HG03378 (cell line): Measurements from ENCODE around the gene OTX1.
"Not testable (repeated sequence)": the region's sequence is repeated elsewhere in the genome, so short reads cannot be mapped to it uniquely, and the experiment has no call there.

Experiments used
- ATAC-seq: cut with Tn5 transposase; IDR thresholded peaks from one replicate; pipeline ENCODE4 v1.9.1; 2021; ENCODE audit warnings: mild to moderate bottlenecking, moderate library complexity; ENCODE audit not compliant: unreplicated experiment

The OTX1 gene

DNA sequence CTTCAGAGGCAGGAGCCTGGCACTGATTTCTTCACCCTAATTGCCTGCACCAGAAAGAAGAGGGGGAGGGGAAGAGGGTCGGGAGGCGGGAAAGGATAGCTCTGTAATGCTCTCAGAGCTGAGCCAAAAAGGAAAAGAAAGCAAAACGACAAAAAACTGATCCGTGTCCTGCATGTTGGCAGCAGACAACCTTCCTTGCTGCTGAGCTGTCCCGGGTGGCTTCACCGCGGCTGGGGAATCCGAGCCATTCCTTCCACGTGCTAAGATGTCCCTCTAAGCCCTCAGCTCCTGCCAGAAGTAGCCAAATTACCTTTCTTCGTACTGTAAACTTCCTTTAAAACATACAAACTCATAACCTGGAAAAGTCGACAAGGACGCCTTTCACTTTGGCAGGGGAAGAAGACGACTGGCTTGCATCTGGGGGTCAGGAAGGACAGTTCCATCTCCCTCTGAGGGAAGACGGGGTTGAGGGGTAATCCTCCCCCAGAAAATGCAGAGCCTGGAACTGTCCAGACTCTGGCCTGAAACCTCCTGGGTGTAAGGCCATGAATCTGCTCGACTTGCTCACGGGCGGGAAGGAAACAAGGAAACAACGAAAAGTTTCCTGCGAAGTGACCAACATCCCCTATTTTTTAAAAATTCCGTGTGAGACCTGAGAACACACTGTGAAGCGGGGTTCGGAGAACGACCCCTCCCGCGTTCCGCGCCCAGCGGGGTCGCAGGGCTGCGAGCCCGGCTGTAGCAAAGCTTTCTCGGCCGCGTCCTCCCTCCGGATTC, 7.7 kb downstream of the OTX1 start:
- ATAC-seq = no peak

DNA sequence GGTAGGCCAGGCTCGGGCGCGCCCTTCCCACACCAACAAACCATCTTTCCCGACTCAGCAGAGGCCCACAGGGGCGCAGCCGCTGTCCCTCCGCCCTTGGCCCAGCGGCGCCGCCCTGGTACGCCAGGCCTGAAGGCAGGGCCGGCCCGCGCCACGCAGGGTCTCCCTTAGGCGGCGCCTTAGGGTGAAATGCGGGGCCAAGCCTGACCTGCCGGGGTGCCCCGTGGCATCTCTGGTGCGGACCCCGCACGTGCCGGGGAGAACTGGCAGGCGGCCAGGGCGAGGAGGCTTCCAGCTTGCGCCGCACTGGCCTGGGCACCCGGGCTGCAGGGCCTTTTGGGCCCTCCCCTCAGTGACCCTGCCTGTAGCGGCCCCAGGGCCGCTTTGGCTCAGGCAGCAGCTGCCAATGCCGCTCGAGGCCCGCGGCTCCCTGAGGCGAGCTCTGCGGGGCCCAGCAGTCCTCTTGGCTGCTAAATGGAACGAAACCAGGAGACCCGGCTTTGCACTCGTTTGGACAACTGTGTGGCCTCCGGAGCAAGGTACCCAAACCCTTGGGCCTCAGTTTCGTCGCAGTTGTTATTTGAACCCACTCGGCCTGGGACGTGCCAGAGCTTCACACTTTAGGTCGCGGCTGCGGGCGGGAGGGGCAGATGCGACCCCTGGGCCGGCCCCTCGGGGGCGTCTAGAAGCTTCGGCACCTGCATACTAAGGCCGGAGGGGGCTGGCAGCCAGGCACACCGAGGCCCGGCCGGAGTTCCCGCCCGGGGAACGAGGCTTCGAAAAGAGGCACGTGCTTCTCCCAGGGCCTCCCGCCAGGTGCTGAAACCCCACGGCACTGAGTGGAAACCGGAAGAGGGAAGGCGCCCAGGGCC, 8.5 kb downstream of the OTX1 start:
- no peak for ATAC-seq

DNA sequence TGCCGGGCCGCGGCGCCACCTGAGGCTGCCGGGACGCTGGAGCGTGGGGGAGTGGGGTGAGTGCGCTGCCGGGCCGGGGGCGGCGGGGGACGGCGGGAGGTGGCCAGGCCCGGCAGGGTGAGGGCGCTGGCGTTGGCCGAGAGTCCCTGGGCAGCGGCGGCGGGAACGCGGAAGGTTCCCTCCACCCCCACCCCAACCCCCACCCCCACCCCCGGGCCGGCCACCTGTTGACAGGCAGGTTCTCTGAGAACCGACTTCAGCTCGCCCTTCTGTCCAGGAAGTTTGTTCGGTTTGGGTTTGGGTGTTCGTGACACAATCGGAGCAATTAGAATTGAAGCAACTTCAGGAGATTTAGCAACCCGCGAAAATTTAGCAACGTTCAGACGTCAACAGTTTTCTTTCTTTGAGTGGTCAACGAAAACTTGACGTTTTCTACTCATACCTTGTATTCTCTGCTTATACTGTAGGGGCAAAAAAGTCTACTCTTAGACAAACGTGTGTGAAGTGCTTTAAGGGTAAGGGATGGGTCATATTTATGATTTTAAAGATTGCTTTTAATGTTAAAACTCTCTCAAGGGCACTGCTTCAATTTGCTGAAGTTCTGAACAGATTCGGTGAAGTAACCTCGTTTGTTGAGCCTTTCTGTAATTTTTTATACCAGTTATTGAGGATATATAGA, 9.3 kb downstream of the OTX1 start:
- ATAC-seq = no peak

DNA sequence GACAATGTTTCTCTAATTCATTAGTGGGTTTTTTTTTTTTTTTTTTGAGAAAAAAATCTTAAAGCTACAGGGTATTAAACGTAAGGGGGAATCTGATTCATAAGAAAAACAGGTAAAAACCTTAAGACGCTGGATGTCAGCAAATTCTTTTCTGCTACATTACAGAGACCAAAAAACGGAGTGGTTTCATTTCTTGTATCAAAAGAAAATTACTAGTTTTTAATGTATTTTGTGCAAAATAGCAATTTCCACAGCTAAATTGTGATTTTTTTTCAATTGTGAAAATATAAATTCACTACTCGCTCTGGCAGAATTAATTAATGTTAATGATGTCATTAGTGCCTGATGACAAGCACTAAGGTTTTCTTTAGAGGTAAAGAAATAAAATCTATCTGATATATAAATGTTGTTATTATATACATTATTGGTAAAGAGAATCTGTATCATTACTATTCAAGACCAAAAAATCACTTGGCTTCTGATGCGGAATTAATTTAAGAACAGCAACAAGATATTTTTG, 9.9 kb downstream of the OTX1 start:
- ATAC-seq = no peak

DNA sequence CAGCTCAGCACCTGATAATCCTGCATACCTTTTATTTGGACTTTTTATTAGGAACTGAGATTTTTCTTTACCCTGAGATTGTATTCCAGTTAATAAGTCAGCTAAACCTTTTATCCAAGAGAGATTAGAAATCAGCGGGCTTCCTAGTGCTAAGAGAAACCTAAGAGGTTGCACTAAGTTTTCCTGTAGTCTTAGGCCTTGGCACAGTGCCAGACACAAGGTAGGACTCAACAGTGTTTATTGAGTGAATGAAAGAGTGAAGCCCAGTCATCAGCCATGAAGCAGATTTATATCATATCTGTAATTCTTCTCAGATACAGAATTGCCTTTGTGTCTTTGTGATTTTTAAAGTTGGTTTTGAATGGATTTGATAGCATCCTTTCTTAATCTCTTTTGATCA, 13.6 kb downstream of the OTX1 start:
- ATAC-seq = no peak

DNA sequence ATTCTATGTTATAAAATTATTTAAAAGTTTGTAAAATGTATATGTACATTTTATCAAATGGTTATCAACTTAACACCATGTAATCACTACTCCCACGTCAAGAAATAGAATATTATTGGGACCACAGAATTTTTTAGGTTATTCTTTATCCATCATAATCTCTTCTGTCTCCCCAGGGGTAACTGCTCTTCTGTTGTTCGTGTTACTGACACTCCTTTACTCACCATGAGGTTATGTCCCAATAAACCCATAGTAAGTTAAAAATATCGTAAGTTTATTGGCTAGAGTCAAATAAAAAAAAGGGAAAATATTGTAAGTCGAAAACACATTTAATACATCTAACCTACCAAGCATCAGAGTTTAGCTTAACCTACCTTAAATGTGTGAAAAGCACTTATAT, 14.0 kb downstream of the OTX1 start:
- no peak for ATAC-seq

DNA sequence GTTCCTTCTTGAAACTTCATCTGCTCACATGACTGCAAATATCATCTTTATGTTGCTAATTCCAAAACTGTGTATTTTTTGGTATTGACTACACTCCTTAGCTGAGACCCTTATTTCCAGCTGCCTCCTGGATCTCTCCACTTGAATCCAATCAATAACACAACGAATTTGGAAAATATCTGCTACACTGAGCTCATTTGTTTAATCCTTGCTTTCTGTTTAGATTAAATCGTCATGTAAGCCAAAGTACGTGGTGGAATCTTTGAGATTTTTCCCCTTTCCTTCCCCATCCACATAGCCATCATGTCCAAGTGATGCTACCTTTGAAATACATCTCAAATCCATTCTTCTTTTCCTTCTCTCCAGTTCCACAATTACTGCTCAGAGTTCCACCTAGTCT, 15.6 kb downstream of the OTX1 start:
- no peak for ATAC-seq

DNA sequence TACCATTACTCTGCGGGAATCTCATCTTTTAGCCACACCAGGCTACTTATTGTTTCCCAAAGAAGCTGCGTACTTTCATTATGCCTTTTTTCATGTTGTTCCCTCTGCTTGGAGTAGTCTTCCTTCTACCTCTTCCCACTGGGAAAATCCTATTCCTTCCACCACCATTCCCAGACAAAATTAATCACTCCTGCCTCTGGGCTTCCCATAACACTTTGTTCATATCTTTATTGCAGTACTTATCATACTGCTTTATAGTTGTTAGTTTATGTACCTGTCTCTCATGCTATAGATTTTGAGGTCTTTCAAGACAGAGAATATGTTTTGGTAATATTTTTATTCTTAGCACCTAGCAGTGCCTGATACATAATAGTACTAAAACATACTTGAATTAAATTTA, 16.2 kb downstream of the OTX1 start:
- no peak for ATAC-seq

DNA sequence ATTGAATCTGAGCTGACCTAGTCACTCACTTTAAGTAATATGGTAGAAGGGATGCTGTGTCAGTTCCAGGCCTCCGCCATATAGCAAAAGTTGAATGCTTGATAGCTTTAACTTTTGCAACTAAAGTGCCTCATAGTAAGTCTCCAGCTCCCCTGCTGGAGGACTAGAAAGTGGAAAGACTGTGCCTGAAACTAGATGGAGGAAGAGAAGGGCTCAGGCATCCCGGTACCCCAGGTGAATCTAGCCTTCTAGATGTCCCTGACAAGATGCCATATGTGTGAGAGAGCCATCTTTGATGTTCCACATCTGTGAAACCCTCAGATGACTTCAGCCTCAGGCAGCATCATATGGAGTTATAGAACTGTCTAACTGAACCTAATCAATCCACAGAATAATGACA, 21.0 kb downstream of the OTX1 start:
- no peak for ATAC-seq

DNA sequence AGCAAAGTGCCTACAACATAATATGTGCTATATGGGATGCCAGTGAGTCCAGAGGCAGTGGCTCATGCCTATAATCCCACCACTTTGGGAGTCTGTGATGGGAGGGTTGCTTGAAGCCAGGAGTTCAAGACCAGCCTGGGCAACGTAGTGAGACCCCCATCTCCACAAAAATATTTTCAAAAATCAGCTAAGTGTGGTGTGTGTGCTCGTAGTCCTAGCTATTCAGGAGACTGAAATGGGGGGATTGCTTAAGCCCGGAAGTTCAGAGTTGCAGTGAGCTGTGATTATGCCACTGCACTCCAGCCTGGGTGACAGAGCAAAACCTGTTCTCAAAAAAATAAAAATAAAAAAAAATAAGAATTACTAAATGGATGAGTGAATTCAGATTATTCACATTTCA, 23.4 kb downstream of the OTX1 start:
- no peak for ATAC-seq

DNA sequence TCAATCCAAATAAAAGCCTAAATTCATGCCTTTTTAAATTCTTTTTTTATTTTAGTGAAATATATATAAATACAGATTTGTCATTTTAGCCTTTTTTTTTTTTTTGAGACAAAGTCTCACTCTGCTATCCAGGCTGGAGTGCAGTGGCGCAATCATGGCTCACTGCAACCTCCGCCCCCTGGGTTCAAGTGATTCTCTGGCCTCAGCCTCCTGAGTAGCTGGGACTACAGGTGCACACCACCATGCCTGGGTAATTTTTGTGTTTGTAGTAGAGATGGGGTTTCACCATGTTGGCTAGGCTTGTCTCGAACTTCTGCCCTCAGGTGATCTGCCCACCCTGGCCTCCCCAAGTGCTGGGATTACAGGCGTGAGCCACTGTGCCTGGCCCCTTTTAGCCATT, 23.8 kb downstream of the OTX1 start:
- ATAC-seq = not testable (repeated sequence)

DNA sequence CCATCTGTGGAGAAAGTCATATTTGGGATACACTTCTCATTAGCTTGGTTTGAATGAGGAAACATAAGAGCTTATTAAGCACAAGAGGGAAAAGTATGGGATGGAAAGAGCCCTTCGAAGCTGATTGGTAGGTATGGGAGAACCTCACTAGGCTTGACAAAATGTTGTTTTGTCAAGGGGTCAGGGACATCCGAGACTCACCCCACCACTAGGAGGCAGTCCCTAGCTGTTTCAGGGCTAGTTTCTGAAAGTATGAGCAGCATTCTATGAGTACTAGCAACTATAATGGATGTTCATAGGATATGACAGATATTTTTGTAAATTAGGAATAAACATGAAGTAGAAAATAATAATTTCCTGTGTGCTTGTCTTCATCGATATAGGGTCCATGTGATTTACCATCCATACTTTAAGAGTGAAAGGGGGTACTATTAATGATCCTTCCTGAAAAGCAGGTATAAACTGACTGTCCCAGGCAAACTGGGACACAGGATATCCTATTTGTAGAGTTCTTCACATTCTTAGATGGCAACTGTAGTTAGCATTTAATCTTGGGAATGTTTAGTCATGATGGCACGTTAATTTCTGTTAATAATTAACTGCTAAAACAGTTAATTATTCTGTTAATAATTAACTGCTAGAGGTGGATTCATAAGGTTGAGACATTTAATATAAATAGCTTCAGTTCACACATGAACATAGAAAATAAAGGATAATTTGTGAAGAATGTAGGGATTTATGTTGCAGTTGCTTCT, 28.4 kb downstream of the OTX1 start:
- no peak for ATAC-seq

DNA sequence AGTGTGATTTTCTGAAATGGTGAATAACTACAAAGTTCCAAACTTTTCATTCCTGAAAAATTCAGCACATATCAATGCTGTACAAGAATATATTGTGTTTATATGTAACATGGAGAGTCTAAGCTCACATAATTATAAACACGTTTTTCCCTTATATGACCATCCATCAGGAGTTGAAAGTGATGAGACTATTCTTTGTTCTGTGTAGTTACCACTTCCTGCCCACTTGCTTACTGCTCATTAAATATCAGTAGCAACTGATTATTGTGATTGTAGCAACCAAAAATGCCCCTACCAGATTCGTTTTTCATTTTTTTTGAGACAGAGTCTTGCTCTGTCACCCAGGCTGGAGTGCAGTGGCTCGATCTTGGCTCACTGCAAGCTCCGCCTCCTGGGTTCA, 30.8 kb downstream of the OTX1 start:
- ATAC-seq = no peak

DNA sequence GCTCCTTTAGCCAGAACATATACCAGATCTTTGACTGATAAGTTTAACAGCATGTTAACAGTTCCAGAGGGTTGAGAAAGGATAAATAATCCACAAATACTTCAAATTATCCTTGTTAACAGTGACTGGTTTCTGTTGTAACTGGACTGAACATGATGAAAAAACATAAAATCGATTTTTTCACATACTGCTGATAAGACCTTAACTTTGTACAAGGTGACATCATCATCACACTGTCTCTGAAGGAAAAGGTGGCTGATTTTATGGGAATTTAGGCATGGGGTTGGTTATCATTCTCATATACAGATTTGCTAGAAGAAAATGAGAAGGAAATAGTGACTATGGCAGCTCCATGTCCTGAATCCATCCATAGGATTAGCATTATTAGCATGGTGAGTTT, 36.1 kb downstream of the OTX1 start:
- ATAC-seq = no peak

DNA sequence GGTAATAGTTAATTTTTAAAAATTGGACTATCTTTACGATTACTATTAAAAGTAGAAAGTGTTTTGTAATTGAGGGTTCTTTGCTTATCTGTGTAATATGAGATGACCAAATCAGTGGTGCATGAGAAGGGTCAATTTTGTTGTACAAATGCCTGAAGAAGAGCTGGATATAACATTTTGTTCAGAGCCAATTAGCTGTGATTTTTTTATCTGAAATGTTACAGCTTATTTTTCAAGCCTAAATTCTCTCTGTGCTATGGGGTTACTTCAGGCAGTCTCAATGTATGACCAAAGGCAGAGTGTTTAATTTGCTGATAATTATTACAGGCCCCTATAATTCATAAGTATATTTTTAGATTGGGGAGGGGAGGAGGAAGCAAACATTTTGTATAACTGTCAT, 41.8 kb downstream of the OTX1 start:
- ATAC-seq = no peak

DNA sequence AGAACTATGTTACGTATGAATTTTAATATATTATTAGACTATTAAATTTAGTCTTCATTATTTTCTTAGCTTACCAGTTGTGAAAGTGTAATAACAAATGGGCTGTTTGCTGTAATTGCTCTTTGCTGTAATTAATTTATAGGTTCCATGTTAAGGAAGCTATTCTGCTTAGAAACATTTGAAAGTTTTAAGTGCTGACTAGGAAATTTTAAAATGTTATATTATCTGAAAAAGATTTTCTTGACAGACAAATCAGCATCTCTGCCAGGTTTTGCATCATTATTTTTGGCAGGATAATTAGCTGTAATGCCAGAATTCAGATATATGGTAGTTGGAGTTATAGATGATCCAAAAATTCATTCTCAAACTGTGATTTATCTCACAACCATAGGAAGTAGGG, 42.2 kb downstream of the OTX1 start:
- no peak for ATAC-seq

DNA sequence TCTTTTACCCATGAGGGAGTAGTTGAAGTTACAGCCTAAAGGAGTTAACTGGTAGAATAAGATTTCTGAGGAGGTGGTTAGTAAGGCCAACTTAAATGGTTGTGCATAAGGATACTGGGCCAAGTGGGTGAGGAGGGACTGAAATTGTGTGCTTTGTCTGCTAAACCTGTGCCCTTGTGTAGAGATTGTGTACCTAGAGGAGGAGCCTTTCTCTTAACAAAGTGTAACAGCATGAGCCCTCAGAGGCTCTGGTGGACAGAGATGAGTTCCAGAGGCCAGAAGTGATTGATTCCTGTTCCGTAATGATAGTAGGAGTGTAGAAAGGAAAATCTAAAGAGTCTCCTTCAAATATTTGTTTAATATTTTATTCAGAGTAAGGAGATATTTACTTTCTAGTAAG, 42.9 kb downstream of the OTX1 start:
- ATAC-seq = no peak

DNA sequence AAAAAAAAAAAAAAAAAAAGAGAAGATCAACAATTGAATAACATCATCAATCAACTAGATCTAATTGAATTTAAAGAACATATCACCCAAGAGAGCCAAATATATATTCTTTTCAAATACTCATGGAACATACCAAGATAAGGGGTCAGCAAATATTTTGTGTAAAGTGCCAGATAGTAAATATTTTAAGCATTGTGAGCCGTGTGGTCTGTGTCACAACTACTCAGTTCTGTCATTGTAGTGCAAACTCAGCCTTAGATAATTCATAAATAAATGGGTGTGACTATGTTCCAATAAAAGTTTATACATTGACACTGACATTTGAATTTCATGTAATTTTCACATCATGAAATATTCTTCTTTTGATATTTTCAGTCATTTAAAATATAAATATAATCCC, 45.9 kb downstream of the OTX1 start:
- no peak for ATAC-seq

DNA sequence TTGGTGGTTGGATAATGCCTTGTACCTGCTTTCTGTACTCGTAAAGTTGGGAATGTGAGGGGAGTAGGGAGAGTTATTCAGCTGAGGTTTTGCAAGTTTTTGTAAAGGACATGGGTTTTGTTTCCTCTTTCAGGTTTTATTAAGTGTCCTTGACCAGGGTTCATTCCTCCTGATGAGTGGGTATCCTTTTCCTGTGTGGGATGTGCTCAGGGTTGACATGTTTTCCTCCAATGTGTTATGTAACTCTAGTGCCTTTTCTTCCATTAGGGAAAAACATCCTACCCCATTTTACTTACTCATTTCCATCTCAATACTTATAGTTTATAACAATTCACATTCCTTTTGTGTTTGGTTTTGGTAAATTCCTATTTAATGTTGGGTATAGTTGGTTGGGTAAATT, 48.4 kb downstream of the OTX1 start:
- ATAC-seq = no peak

DNA sequence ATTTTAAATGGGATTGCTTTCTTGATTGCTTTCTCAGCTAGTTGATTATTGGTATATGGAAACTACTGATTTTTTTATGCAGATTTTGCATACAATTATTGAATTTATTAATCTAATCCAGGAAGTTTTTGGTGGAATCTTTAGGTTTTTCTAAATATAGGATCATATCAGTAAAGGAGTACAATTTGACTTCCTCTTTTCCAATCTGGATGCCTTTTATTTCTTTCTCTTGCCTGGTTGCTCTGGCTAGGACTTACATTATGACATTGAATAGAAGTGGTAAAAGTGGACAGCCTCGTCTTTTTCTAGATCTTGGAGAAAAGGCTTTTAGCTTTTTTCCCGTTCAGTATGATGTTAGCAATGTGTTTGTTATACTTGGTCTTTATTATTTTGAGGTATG, 51.3 kb downstream of the OTX1 start:
- ATAC-seq = no peak

DNA sequence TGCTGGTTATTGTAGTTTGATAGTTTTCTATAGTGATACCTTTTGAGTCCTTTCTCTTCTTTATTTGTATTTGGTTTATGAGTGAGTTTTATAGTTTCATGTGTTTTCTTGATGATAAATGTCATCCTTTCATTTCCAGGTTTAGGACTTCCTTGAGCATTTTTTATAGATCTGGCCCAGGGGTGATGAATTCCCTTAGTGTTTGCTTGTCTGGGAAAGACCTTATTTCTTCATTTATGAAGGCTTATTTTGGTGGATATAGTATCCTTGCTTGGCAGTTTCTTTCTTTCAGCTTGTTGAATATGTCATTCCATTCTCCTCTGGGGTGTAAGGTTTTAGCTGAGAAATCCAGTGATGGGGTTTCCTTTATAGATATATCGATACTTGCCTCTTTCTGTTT, 53.9 kb downstream of the OTX1 start:
- ATAC-seq = no peak
